Caco-2 (cell line): ENCODE results near the gene TPRX1. TPM values are rescaled to one million over a fixed set of nuclear protein-coding genes. Genes with fewer than 3 reads are reported as not detected.

Source experiments
- BruUV-seq: library from RNA; stranded (reverse); fragments of 400-500 nt; replicated peaks from 2 replicates; lab custom pipeline; 2021; lab: Mats Ljungman, UMichigan
- CTCF ChIA-PET: fragments of 300-600 bp; sonication (Branson Sonifier 250); formaldehyde crosslinking; loops from one replicate; lab custom pipeline; 2022; ENCODE audit warnings: antibody characterized with exemption; lab: Charles Lee
- POLR2A ChIA-PET: fragments of 300-600 bp; sonication (Branson Sonifier 250); formaldehyde crosslinking; loops from one replicate; lab custom pipeline; 2022; ENCODE audit warnings: antibody characterized with exemption; lab: Charles Lee
- DNase-seq, 2 experiments: peaks; one replicate each; pipeline versions ENCODE4 v3.0.0 to v3.0.0-alpha.2; 2020 to 2022
- H3K27me3 ChIP-seq: replicated peaks from 2 replicates; pipeline ENCODE4 v1.6.0; 2011; ENCODE audit warnings: low read length; ENCODE audit not compliant: control insufficient read depth, insufficient read depth
- H3K36me3 ChIP-seq: 2 replicates; pipeline ENCODE4 v1.5.1; 2011; ENCODE audit warnings: low read length; ENCODE audit not compliant: control insufficient read depth, insufficient read depth
- H3K4me1 ChIP-seq: fragments of 250-450 bp; sonication (Bioruptor Pico); 2 replicates; pipeline ENCODE4 v1.5.1; 2020; ENCODE audit warnings: mild to moderate bottlenecking
- H3K4me3 ChIP-seq: 2 replicates; pipeline ENCODE4 v1.5.1; 2011; ENCODE audit warnings: low read depth, mild to moderate bottlenecking, control low read depth, low read length
- H3K9me3 ChIP-seq: fragments of 250-450 bp; sonication (Bioruptor Pico); 2 replicates; pipeline ENCODE4 v1.5.1; 2020; ENCODE audit warnings: mild to moderate bottlenecking, moderate library complexity
- H3K27ac Mint-ChIP-seq: one replicate; pipeline ENCODE4 v1.8.0; 2022; ENCODE audit warnings: mixed read lengths; ENCODE audit not compliant: unreplicated experiment
- H3K27me3 Mint-ChIP-seq: one replicate; pipeline ENCODE4 v1.8.0; 2022; ENCODE audit warnings: mixed read lengths; ENCODE audit not compliant: insufficient read depth, unreplicated experiment
- H3K36me3 Mint-ChIP-seq: one replicate; pipeline ENCODE4 v1.8.0; 2022; ENCODE audit warnings: mild to moderate bottlenecking, mixed read lengths; ENCODE audit not compliant: insufficient read depth, unreplicated experiment
- H3K4me1 Mint-ChIP-seq: one replicate; pipeline ENCODE4 v1.8.0; 2022; ENCODE audit warnings: low read depth, mixed read lengths; ENCODE audit not compliant: unreplicated experiment
- H3K4me3 Mint-ChIP-seq: one replicate; pipeline ENCODE4 v1.8.0; 2022; ENCODE audit warnings: mild to moderate bottlenecking, moderate library complexity, mixed read lengths; ENCODE audit not compliant: unreplicated experiment
- H3K9me3 Mint-ChIP-seq: one replicate; pipeline ENCODE4 v1.8.0; 2022; ENCODE audit warnings: mixed read lengths; ENCODE audit not compliant: unreplicated experiment
- intact Hi-C: fragments of 100-400 bp; cut with micrococcal nuclease; formaldehyde crosslinking; loops from one replicate; pipeline ENCODE4 v1.10.0; 2022; ENCODE audit not compliant: unreplicated experiment
- total RNA-seq: library from RNA; stranded (reverse); gene quantifications from 2 replicates; pipeline ENCODE4 v1.2.3, GENCODE V29; 2022
- TF ChIP-seq, protein P1 (sequence below), 2 experiments: fragments of 200-600 bp in 1 of 2; IDR thresholded peaks; 1 replicate in 1 of 2; 2 replicates in 1 of 2; pipeline versions ENCODE4 v1.5.1 to v1.8.0; 2011 to 2022; ENCODE audit warnings: antibody characterized with exemption in 1 of 2, control low read depth in 1 of 2, inconsistent platforms in 1 of 2, low read depth in 1 of 2, low read length in 1 of 2, mild to moderate bottlenecking in 1 of 2, moderate library complexity in 1 of 2; ENCODE audit not compliant: insufficient read depth in 1 of 2, severe bottlenecking in 1 of 2, unreplicated experiment in 1 of 2

TPRX1 gene
- total RNA-seq, 1 experiment from 2014 or later = not detected

DNA sequence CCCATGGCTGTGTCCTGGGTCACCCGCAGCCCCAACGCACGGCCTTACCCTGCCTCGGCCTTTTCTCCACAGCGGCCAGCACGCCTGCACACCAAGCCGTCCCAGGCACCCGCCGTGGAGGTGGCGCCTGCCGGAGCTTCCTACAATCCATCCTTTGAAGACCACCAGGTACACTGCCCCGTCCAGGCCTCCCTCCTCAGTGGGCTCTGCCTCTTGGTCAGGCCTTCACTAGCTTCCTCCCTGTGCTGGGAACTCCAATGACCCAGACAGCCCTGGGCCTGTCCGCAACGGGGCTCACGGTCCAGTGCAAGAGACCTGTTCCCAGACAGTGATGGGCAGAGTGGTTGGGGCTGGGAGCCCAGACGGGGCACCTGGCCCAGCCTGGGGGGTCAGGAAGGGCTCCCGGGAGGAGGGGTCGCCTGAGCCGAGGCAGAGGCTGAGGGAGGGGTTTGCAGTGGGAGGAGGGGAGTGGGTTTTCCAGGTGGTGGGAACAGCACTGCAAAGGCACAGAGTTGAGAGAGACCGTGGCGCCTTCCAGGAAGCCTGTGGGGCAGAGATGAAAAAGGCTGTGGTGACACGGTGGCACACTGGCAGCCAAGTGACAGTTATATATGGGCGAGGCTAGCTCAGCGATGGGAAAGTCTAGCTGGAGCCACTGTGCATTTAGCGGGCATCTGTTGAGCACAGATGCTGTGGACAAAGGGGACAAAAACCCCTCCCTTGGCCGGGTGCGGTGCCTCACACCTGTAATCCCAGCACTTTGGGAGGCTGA is 51.7 kb downstream of the TPRX1 start:
- Mint-ChIP-seq H3K36me3 (peaks cover 95% of the 10 kb centered on the region), H3K4me1 (peaks cover 14% of the 10 kb centered on the region), H3K9me3 (no peaks in the 10 kb centered on the region), H3K27ac (no peak overlapping the region), H3K27me3 (no peaks in the 10 kb centered on the region), H3K4me3 (no peak overlapping the region)
- no peaks in the 10 kb centered on the region for H3K27me3 ChIP-seq
- TF ChIP-seq, protein P1, sequence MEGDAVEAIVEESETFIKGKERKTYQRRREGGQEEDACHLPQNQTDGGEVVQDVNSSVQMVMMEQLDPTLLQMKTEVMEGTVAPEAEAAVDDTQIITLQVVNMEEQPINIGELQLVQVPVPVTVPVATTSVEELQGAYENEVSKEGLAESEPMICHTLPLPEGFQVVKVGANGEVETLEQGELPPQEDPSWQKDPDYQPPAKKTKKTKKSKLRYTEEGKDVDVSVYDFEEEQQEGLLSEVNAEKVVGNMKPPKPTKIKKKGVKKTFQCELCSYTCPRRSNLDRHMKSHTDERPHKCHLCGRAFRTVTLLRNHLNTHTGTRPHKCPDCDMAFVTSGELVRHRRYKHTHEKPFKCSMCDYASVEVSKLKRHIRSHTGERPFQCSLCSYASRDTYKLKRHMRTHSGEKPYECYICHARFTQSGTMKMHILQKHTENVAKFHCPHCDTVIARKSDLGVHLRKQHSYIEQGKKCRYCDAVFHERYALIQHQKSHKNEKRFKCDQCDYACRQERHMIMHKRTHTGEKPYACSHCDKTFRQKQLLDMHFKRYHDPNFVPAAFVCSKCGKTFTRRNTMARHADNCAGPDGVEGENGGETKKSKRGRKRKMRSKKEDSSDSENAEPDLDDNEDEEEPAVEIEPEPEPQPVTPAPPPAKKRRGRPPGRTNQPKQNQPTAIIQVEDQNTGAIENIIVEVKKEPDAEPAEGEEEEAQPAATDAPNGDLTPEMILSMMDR (IDR thresholded peaks at IDR 0.05; ENCODE audit: insufficient read depth in 1 of 2, low read depth in 1 of 2, low read length in 1 of 2, severe bottlenecking in 1 of 2, unreplicated experiment in 1 of 2) = no peak
- intact Hi-C loops = no loop called here
- POLR2A ChIA-PET = no interaction called here
- no peak for DNase-seq
- CTCF ChIA-PET = interaction anchor here (0.5 kb wide), 1 partner anchor 72 kb away, joined by 3 read pairs; no protein-coding TSS in a partner anchor
- peaks cover 6% of the 10 kb centered on the region for H3K36me3 ChIP-seq
- peaks cover 9% of the 10 kb centered on the region; the same call in 1 of the 2 replicates for H3K4me1 ChIP-seq
- no peaks in the 10 kb centered on the region for H3K9me3 ChIP-seq
- no TSS peak for BruUV-seq
- no peak overlapping the region for H3K4me3 ChIP-seq

Other genes with a start within 250 kb of the TPRX1 start
- gene ZNF541, start 231.4 kb downstream of the TPRX1 start, total RNA-seq = not detected in 2 replicates
- gene BICRA, start 195.4 kb downstream of the TPRX1 start, total RNA-seq = 34.3 and 38.8 TPM in 2 replicates
- 13.3 and 14.6 TPM in 2 replicates for gene EHD2, start 91.1 kb downstream of the TPRX1 start, total RNA-seq
- gene NOP53, start 59.0 kb downstream of the TPRX1 start, total RNA-seq = 347 and 360 TPM in 2 replicates
- 110 and 119 TPM in 2 replicates for gene SELENOW, start 25.8 kb downstream of the TPRX1 start, total RNA-seq
- not detected in 2 replicates for gene CRX, start 17.4 kb upstream of the TPRX1 start, total RNA-seq
- not detected in 2 replicates for gene TPRX2, start 54.7 kb upstream of the TPRX1 start, total RNA-seq
- 4.5 TPM in 2 replicates for gene SULT2A1, start 81.8 kb upstream of the TPRX1 start, total RNA-seq
- gene BSPH1, start 187.6 kb upstream of the TPRX1 start, total RNA-seq = not detected in 2 replicates
- gene ELSPBP1, start 190.1 kb upstream of the TPRX1 start, total RNA-seq = not detected in 2 replicates
- not detected in 2 replicates for gene CABP5, start 239.5 kb upstream of the TPRX1 start, total RNA-seq